GM12864 (cell line): ENCODE data around the gene UBAC2.

Experiments
- DNase-seq: peaks from one replicate; pipeline ENCODE4 v3.0.0-alpha.2; 2011; ENCODE audit warnings: low read depth
- H3K4me3 ChIP-seq: 2 replicates; pipeline ENCODE4 v1.5.1; 2011; ENCODE audit warnings: mild to moderate bottlenecking, low read depth, low read length, control low read depth
- CTCF ChIP-seq: IDR thresholded peaks from 2 replicates; pipeline ENCODE4 v1.5.1; 2011; ENCODE audit warnings: low read depth, mild to moderate bottlenecking, moderate library complexity, low read length, control low read depth, inconsistent platforms; ENCODE audit errors: missing control alignments

UBAC2 gene

GRCh38 chr13:99200432-99201167, at the start of gene UBAC2:
TSS of gene UBAC2 (plus strand) at chr13:99200854. CDS start at chr13:99200909, 55 bp downstream.
- DNase-seq, result peak; percentile 83
- peak within 1 kb of the TSS; percentile 90 for H3K4me3 ChIP-seq
- no peak for TF ChIP-seq CTCF

GRCh38 chr13:99151516-99151915, 49.1 kb upstream of the UBAC2 start:
- no peak overlapping the region for H3K4me3 ChIP-seq
- no peak for DNase-seq
- no peak for TF ChIP-seq CTCF

- DNase-seq, result no peak
- H3K4me3 ChIP-seq, result no peak overlapping the region
- TF ChIP-seq CTCF, result no peak
These were observed 47.4 kb upstream of the UBAC2 start for GRCh38 chr13:99153219-99153618.

GRCh38 chr13:99154064-99154463, 46.6 kb upstream of the UBAC2 start:
- H3K4me3 ChIP-seq, result no peak overlapping the region
- TF ChIP-seq CTCF, result no peak
- DNase-seq, result no peak

GRCh38 chr13:99155821-99156220, 44.8 kb upstream of the UBAC2 start:
- no peak for DNase-seq
- TF ChIP-seq CTCF, result no peak
- no peak overlapping the region for H3K4me3 ChIP-seq

GRCh38 chr13:99157046-99157445, 43.6 kb upstream of the UBAC2 start:
- TF ChIP-seq CTCF, result no peak
- H3K4me3 ChIP-seq, result no peak overlapping the region
- DNase-seq, result no peak

- DNase-seq, result no peak
- H3K4me3 ChIP-seq, result no peak overlapping the region
- no peak for TF ChIP-seq CTCF
These were observed 41.8 kb upstream of the UBAC2 start for GRCh38 chr13:99158846-99159245.
